NCI-H2196 (cell line): ENCODE measurements around the gene C10orf71.

Source experiments
- DNase-seq: peaks from one replicate; lab custom pipeline; 2025; ENCODE audit not compliant: unreplicated experiment; lab: John Stamatoyannopoulos, UW

C10orf71 gene

GRCh38 chr10:49359349-49360270, 60.6 kb downstream of the C10orf71 start:
- DNase-seq: no peak

GRCh38 chr10:49360271-49361177, 61.6 kb downstream of the C10orf71 start:
- DNase-seq: no peak

GRCh38 chr10:49361178-49361554, 62.2 kb downstream of the C10orf71 start:
- DNase-seq: no peak

GRCh38 chr10:49361735-49362568, 63.0 kb downstream of the C10orf71 start:
- DNase-seq: no peak

GRCh38 chr10:49362596-49363260, 63.8 kb downstream of the C10orf71 start:
- no peak for DNase-seq

GRCh38 chr10:49363309-49364031, 64.5 kb downstream of the C10orf71 start:
- no peak for DNase-seq

GRCh38 chr10:49364051-49364450, 65.1 kb downstream of the C10orf71 start:
- no peak for DNase-seq

GRCh38 chr10:49364747-49365146, 65.8 kb downstream of the C10orf71 start:
- DNase-seq: no peak

GRCh38 chr10:49365275-49365674, 66.3 kb downstream of the C10orf71 start:
- no peak for DNase-seq

GRCh38 chr10:49365675-49366415, 66.9 kb downstream of the C10orf71 start:
- DNase-seq: no peak

GRCh38 chr10:49366460-49366859, 67.5 kb downstream of the C10orf71 start:
- no peak for DNase-seq

GRCh38 chr10:49367600-49367999, 68.6 kb downstream of the C10orf71 start:
- no peak for DNase-seq

GRCh38 chr10:49368256-49368655, 69.3 kb downstream of the C10orf71 start:
- no peak for DNase-seq

GRCh38 chr10:49369216-49370162, 70.5 kb downstream of the C10orf71 start:
- DNase-seq: no peak

- no peak for DNase-seq
Measured at GRCh38 chr10:49370326-49371100, 71.5 kb downstream of the C10orf71 start.

- no peak for DNase-seq
Measured at GRCh38 chr10:49371967-49372366, 73.0 kb downstream of the C10orf71 start.

- no peak for DNase-seq
Measured at GRCh38 chr10:49373361-49373760, 74.4 kb downstream of the C10orf71 start.
